Hematopoietic multipotent progenitor cell treated with erythropoietin and hydrocortisone succinate and interleukin-3 and kit ligand, for 6 days (in vitro differentiated cells): ENCODE data around the gene OSBPL10.

Experiments
- DNase-seq: peaks from one replicate; pipeline ENCODE4 v3.0.0-alpha.2; 2015

OSBPL10 gene

GRCh38 chr3:31985831-31986230, 4.8 kb upstream of the OSBPL10 start:
- DNase-seq: no peak

DNA sequence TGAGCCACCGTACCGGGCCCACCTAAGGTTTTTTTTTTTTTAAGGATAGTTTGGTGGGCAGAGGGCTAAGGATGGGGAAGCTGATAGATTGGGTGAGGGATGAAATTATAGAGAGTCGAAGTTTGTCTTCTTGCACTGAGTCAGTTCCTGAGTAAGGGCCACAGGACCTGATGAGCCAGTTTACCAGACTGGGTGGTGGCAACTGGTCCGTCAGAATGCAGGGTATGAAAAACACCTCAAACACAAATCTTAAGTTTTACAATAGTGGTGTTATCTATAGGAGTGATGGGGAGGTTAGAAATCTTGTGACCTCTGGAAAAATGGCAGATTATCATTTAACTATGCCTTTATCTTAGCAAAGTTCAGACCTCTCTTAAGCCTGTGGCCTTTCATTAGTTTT, 3.3 kb upstream of the OSBPL10 start:
- DNase-seq: no peak

DNA sequence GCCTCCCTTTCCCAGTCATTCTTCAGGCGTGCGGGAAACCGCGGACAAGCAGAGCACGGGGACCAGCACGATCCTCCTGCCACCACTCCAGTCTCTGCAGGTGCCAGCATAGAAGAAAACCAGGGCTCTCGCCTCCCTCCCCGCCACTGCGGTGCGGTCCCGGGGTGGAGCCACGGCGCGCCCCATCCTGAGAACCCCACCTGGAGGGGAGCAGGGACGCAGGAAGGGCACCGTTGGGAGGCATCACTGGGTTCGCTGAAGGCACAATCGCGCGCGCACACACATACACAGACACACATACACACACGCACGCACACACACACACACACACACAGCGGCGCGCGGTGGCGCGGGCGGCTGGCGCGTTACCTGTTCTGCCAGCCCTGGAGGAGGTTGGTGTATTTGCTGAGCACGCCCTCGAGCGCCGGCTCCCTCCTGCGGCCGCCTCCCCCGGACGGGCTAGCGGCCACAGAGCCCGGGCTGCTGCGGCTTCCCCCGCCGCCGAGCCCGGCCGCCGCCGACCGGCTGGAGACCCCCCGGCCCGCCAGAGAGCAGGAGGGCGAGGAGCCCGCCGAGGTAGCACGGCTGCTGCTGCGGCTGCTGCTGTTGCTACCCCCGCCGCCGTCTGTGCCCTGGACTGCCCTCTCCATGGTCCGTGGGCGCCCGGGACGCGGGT, 394 bp downstream of the OSBPL10 start:
- peak; percentile 5 for DNase-seq

- DNase-seq: no peak
Observed at GRCh38 chr3:31979001-31979697, 1.9 kb downstream of the OSBPL10 start.

GRCh38 chr3:31978553-31978952, 2.5 kb downstream of the OSBPL10 start:
- no peak for DNase-seq

GRCh38 chr3:31977736-31978135, 3.3 kb downstream of the OSBPL10 start:
- no peak for DNase-seq

GRCh38 chr3:31976302-31976701, 4.8 kb downstream of the OSBPL10 start:
- no peak for DNase-seq

- DNase-seq: no peak
Observed at GRCh38 chr3:31974964-31975363, 6.1 kb downstream of the OSBPL10 start.

- no peak for DNase-seq
Observed at GRCh38 chr3:31974471-31974870, 6.6 kb downstream of the OSBPL10 start.

DNA sequence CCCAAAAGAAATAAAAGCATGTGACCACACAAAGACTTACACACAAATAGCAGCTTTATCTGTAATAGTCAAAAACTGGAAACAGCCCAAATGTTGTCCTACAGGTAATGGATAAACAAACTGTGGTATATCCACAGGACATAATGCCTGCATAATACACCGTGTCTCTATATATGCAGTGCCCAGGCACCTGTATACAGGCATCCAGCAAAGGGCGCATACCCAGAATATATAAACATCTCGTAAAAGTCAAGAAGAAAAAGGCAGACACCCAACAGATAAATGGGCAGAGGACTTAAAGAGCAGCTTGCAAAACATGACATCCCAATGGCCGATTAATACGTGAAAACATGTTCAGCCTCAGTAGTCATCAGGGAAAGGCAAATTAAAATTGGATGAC, 7.2 kb downstream of the OSBPL10 start:
- DNase-seq: no peak

DNA sequence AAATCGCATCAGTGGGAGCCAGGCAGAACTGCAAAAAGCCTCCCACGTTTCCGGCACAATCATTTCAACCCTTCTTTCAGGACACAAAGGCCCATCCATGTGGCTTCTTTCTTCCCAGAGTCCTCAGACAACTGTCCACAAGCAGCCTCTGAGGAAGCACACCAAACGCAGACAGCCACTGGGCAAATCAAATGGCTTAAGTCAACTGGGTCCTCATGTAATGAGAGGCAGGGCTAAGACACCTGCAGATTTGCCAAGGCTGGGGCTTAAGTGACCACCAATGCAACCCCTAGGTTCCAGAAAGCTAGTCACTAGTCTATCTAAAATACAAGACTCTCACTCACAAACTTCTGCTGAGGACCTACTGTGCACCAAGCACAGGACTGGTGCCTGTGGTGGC, 8.0 kb downstream of the OSBPL10 start:
- DNase-seq: no peak

GRCh38 chr3:31971607-31972006, 9.5 kb downstream of the OSBPL10 start:
- no peak for DNase-seq

- no peak for DNase-seq
Observed at GRCh38 chr3:31968927-31969418, 12.1 kb downstream of the OSBPL10 start.

GRCh38 chr3:31968369-31968926, 12.6 kb downstream of the OSBPL10 start:
- no peak for DNase-seq

DNA sequence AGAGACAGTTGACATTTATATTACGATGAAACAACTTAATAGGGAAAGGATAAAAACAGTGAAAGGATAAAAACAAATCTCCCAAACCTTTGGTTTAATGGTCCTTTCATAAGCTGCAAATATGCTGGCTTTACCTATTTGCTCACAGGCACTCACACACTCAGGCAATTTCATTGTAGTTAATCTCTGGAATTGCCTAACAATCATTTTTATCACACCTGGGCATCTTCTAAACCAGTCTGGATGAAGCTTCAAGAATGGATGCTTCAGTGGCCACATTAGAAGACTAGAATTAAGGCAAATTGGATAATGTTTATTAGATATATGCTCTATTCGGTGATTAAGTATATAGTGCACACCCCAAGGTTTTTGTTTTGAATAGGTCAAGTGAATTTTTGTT, 13.5 kb downstream of the OSBPL10 start:
- no peak for DNase-seq

- DNase-seq: no peak
Observed at GRCh38 chr3:31966978-31967591, 14.0 kb downstream of the OSBPL10 start.

DNA sequence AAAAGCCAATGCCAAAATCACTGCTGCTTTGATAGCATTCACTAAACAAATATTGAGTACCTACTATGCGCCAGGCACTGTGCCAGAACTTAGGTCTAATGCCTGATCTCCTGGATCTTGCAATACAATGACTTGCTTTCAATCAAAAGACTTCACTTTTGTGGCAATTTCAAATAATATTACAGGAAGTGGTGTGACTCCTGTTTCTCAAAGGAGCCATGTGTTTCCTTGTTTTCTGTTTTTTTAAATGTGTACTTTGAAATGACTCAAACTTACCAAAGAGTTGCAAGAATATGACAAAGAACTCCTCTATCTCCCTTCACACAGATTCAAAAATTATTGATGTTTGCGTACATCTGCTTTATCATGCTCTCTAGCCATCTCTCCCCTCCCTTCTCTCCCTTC, 18.3 kb downstream of the OSBPL10 start:
- DNase-seq: peak; percentile 5

- no peak for DNase-seq
Observed at GRCh38 chr3:31960793-31961431, 20.1 kb downstream of the OSBPL10 start.

GRCh38 chr3:31959951-31960792, 20.9 kb downstream of the OSBPL10 start:
- DNase-seq: no peak

- DNase-seq: no peak
Observed at GRCh38 chr3:31959251-31959650, 21.8 kb downstream of the OSBPL10 start.

- no peak for DNase-seq
Observed at GRCh38 chr3:31958701-31959152, 22.3 kb downstream of the OSBPL10 start.

DNA sequence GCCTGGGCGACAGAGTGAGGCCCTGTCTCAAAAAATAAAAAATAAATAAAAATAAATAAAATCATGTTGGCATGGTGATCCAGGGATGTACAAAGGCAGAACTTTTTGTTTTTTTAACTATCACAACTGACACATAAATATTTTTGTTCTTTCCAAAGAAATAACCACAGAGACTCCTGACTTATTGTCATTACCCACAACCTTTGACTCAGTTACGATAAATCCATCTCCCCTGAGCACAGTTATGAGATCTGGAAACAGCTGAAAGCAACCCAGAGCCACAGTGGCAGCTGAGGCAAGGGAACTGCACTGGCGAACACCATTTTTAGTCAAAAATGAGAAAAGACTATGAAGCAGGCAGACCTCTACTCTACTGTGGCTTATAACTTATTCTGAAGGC, 24.0 kb downstream of the OSBPL10 start:
- no peak for DNase-seq
